ENCODE measurements around the gene ZNF81.
"Not testable (repeated sequence)": the region's sequence is repeated elsewhere in the genome, so short reads cannot be mapped to it uniquely, and the experiment has no call there.

Gene ZNF81

DNA sequence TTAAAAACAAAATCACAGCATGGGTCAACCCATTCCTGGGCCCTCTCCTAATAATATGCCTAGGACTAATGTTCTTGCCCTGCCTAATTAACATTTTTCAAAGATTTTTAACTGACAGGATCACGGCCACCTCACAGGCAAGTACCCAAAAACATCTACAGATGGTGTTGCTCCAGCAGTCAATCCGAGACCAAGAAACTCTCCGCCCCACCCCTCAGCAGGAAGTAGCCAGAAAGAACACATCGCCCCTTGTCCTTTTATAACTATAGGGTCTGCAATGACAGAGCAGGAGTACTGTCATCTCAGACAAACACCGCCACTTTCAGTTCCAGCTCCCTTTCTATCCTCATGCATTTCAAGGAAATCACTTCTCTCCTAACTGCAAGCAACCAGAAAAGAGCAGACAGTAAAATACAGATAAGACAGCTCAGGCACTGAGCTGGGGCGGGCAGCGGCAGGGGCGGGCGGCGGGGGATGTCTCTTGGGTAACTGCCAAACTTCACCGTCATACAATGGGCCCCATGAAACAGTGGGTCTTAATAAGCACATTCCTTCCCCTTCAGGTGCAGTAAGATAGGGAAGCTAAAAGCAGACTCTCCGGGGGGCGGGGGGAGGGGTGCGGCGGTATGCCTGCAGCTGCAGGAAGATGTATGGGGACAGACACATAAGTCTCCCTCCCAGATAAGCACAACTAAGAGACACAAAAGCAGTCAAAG lies 99.7 kb downstream of the ZNF81 start:
- DNase-seq (ENCODE audit: low read depth) = no peak

DNA sequence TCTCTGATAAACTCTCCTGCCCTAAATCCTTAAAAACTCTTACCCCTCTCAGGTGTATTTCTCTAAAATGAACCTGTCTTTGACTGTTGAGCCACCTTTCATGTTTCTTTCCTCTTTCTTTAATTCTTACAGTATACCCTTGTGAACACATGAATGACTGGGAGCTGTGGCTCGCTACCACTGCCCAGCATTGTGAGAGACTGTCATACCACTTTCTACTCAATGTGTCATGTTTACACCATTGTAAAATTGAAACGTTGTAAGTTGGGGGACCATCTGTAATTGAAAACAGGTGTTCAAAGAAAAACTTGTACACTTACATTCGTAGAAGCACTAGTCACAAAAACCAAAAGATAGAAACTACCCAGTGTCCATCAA lies 100.2 kb downstream of the ZNF81 start:
- no peak for DNase-seq (ENCODE audit: low read depth)

DNA sequence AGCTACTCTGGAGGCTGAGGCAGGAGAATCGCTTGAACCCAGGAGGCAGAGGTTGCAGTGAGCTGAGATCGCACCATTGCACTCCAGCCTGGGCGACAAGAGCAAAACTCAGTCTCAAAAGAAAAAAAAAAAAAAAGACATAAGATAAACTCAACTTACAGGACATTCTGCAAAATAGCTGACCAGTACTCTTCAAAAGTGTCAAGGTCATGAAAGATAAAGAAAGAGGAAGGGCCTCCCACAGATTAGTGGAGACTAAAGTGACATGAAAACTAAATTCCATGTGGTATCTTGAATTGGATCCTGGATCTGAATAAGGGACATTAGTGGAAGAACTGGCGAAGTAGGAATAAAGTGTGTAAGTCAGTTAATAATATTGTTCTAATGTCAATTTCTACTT lies 103.7 kb downstream of the ZNF81 start:
- DNase-seq (ENCODE audit: low read depth) = no peak

DNA sequence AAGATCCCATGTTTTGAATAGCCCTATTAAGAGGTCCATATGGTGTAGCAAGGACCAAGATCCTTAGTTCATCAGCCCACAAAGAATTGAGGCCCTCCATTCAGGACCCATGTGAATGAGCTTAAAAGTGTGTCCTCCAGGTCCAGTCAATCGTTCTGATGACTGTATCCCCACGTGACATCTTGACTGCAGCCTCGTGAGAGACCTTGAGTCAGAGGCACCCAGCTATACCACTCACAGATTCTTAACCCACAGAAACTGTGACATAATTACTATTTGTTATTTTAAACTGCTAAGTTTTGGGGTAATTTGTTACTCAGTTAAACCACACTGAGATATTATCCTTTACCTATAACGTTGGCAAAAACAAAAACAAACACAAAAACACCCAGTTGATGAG lies 104.7 kb downstream of the ZNF81 start:
- DNase-seq (ENCODE audit: low read depth) = no peak

DNA sequence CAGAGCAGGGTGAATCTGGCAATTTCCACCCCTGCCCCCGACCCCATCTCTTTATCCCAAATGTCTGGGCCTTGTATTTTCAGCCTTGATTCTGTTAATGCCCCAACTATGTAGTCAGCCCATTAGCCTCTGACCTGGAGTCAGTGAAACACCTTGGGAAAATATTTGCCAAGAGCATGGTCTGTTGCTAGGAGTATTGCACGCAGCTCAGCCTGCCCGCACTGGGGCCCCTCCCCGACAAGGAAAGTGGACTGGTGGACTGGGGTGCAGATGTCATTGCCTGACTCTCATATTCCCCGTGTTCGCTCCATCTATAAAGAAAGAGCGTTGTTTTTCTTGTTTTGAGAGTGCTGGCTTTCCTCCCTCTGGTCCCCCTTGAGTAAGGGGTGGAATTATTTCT lies 118.6 kb downstream of the ZNF81 start:
- not testable (repeated sequence) for DNase-seq (ENCODE audit: low read depth)

DNA sequence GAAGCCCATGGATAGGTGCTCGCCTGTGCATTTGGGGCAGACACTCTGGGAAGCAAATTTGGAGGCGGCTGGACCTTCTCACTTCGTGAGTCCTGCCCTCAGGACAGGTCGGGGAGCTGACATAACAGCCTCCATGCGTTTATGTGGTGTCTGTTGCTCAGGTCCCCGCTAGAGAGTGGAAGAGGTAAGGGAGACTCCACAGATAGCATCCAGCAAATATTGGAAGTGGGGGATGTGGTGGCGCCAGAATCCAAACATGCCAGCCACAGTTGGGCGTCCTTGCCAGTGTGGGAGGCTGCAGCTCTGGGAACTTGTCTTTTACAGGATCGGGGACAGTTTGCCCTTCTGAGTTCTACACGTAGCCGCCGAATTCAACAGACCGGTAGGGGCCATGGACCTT lies 119.3 kb downstream of the ZNF81 start:
- DNase-seq (ENCODE audit: low read depth) = no peak

DNA sequence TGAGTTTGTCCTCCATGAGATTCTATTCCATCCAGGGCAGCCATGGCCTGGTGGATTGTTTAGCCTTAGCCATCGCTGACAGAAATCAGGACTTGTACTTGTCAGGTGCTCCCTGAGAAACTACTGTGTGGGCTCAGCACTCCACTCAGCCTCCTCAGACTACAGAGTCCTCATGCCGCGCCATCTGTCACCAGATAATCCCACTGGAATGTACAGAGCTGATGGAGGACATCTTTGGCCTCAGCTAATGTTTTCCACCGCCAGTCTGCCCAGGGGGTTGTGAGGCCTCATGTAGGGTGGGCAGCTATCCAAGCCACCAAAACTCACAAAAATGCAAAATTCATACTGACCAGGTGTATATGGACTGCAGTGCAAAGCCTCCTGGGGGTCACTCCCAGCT lies 121.5 kb downstream of the ZNF81 start:
- DNase-seq (ENCODE audit: low read depth) = not testable (repeated sequence)

DNA sequence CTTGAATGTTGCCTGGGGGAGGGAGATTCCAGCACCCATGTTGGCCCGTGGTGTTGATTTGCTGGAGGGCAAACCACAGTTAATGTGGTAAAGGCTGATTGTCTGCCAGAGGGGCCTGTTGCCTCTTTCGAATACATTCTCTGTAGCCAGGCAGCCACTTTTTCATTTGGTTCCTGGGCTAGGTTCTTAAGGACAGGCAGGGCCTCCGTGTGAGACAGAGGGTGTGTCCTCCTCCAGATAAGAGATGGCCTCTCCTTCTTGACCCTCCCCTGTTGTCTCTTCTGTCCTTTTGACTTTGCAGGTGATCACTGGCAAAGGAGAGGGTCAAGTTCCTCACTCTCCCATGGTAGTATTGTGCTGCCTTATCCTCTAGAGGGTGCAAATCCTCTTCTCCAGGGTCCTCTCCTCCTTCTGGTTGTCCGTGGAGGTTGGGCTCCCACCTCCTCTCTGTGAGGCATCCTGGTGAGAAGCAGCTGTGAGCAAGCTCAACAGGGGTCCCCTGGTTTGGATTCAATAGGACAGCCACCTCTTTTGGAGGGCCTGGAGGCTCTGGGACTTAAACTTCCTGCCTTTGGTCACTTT lies 122.2 kb downstream of the ZNF81 start:
- no peak for DNase-seq (ENCODE audit: low read depth)

DNA sequence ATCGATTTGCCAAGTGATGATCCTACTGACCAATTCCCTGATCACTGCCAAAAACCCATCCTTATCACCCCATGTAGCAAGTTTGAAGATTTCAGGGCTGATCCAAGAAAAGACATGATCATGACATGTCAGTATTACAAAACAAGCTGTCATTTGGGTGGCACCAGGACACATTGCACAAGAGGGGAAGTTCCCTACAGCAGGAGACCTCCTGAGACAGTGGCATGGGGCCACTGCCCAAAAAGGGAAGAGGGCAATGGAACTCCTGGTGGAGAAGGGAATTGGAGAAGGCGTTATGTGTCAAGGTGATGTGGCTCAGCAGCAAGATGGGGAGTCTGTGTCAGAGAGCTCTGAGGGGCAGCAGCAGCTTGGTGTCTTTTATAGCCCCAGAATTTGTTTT lies 123.7 kb downstream of the ZNF81 start:
- no peak for DNase-seq (ENCODE audit: low read depth)

DNA sequence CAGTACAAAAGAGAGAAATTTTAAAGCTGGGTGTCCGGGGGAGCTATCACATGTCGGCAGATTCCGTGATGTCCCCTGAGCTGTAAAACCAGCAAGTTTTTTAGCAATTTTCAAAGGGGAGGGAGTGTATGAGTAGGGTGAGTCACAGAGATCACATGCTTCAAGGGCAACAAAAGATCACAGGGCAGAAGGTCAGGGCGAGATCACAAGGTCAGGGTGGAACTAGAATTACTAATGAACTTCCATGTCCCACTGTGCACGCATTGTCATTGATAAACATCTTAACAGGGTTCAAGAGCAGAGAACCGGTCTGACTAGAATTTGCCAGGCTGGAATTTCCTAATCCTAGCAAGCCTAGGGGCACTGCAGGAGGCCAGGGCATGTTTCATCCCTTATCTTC lies 125.1 kb downstream of the ZNF81 start:
- DNase-seq (ENCODE audit: low read depth) = not testable (repeated sequence)

DNA sequence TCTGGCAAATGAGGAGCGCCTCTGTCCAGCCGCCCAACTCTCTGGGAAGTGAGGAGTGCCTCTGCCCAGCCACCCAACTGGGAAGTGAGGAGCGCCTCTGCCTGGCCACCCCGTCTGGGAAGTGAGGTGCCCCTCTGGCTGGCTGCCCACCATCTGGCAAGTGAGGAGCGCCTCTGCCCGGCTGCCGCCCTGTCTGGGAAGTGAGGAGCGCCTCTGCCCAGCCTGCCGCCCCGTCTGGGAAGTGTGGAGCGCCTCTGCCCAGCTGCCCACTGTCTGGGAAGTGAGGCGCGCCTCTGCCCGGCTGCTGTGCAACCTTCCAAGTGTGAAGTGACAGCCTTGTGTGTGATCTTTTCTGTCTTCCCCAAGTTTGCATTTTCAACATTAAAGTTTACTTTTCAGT lies 128.8 kb downstream of the ZNF81 start:
- not testable (repeated sequence) for DNase-seq (ENCODE audit: low read depth)

Data from non-pigmented ciliary epithelial cell (primary cell).